Skeletal muscle tissue (tissue), 4 donors: ENCODE data around the gene EMP3. TPM values are rescaled to one million over a fixed set of nuclear protein-coding genes. Genes with fewer than 3 reads are reported as not detected.

Source experiments
- H3K27ac ChIP-seq: one replicate; pipeline ENCODE4 v1.7.0; 2013; ENCODE audit warnings: mild to moderate bottlenecking, low read depth, low read length, inconsistent platforms
- H3K27me3 ChIP-seq, 3 donors: one replicate each; pipeline ENCODE4 v1.7.0; 2013; ENCODE audit warnings: low read length in 3 of 3; ENCODE audit not compliant: control insufficient read depth in 3 of 3, insufficient read depth in 3 of 3
- H3K36me3 ChIP-seq, 3 donors: one replicate each; pipeline ENCODE4 v1.7.0; 2013; ENCODE audit warnings: low read length in 3 of 3; ENCODE audit not compliant: control insufficient read depth in 3 of 3, insufficient read depth in 3 of 3
- H3K4me1 ChIP-seq, 3 donors: one replicate each; pipeline ENCODE4 v1.7.0; 2013; ENCODE audit warnings: low read length in 3 of 3, mild to moderate bottlenecking in 3 of 3; ENCODE audit not compliant: control insufficient read depth in 3 of 3, insufficient read depth in 3 of 3
- H3K4me3 ChIP-seq, 3 donors: one replicate each; pipeline ENCODE4 v1.7.0; 2013; ENCODE audit warnings: low read length in 3 of 3
- H3K9ac ChIP-seq, 3 donors: one replicate each; pipeline ENCODE4 v1.7.0; 2013; ENCODE audit warnings: low read length in 3 of 3, mild to moderate bottlenecking in 3 of 3, moderate library complexity in 2 of 3, low read depth in 1 of 3
- H3K9me3 ChIP-seq, 3 donors: one replicate each; pipeline ENCODE4 v1.7.0; 2013; ENCODE audit warnings: low read length in 3 of 3; ENCODE audit not compliant: control insufficient read depth in 3 of 3
- total RNA-seq: library from RNA; depleted of rRNA; stranded (reverse); fragments of >200 nt; gene quantifications from one replicate; pipeline ENCODE4 v1.2.3, GENCODE V29; 2014
- donor health status: Osteomylitis.

The EMP3 gene
- total RNA-seq, 1 donor from 2014 or later, result 72.5 TPM

DNA sequence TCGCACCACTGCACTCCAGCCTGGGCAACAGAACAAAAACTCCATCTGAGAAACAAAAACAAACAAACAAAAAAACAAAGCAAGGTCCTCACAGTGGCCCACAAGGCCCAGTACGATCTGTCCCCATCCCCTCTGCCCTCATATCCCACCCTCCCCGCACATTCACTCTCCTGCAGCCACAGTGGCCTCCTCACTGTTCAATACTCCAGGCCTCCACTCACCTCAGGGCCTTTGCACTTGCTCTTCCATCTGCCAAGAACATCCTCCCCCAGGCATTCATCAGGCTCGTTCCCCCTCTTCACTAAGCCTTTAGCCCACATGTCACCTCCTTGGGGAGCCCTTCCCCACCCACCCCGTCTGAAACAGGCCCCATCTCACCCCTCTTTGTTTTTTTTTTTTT is 33.8 kb downstream of the EMP3 start:
- no peaks in the 10 kb centered on the region for H3K9me3 ChIP-seq
- H3K9ac ChIP-seq, result no peak overlapping the region
- peaks cover 7 to 9% (median 9%) of the 10 kb centered on the region in 3 donors for H3K36me3 ChIP-seq
- no peak overlapping the region for H3K4me3 ChIP-seq
- H3K4me1 ChIP-seq, result peaks cover 3 to 17% (median 6%) of the 10 kb centered on the region in 3 donors
- no peaks in the 10 kb centered on the region for H3K27me3 ChIP-seq
- no peak overlapping the region for H3K27ac ChIP-seq

- Histone ChIP-seq H3K36me3 (peaks cover 7 to 9% (median 9%) of the 10 kb centered on the region in 3 donors), H3K9me3 (no peaks in the 10 kb centered on the region), H3K27me3 (no peaks in the 10 kb centered on the region), H3K9ac (no peak overlapping the region), H3K4me3 (no peak overlapping the region), H3K27ac (no peak overlapping the region), H3K4me1 (peaks cover 7 to 23% (median 12%) of the 10 kb centered on the region in 3 donors)
Measured at GRCh38 chr19:48361912-48362311, 36.6 kb downstream of the EMP3 start.

DNA sequence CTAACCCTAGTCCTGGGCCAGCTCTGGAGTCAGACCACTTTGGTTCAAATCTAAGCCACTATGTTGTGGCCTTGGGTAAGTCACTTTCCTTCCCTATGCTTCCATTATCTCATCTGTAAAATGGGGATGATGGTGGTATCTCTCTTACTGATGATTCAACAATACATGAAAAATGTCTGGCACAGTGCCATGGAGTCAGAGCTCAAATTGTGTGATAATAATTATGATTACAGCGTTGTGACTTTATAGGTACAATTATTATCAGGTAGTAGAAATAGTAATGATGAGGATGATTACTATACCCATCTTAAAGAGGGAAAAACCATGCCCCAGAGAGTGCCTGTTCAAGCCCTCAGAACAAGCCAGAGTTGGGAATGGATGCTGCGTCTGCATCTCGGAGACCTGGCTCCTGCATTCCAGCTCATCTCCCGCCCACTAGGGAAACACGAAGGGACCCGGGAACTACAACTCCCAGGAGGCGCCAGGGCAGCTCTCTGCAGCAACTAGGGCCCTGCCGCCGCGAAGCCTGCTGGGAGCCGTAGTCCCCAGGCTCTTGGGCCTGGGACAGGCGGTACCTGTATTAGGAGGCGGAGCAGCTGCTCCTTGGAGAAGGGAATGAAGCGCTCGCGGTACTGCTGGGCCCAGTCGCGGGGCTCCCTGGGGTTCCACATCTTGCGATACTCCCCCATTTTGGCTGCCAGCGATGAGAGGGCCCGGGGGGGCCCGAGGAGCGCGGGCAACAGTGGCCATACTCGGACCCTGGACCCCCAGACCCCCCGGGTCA is 37.6 kb downstream of the EMP3 start:
- H3K27ac ChIP-seq, result peak overlapping the region; percentile 96

DNA sequence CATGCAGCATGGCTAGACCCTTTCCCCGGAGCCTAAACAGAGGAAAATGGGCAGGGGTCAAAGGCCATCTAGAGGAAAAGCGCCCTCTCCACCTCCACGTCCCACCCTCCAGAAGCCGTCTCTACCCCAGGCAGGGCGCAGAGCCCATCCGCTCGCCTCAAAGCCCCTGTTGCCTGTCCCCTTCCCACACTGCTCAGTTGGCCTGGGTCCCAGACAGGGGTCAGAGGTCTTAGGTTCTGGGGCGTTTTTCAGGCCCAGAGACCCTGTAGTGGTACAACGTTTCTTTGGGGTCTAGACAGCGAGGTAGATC is 38.1 kb downstream of the EMP3 start:
- Histone ChIP-seq H3K27me3 (no peaks in the 10 kb centered on the region), H3K4me3 (peak overlapping the region; percentile 98 to 100 (median 99)), H3K36me3 (peaks cover 7 to 9% (median 9%) of the 10 kb centered on the region in 3 donors), H3K27ac (peak overlapping the region; percentile 96), H3K4me1 (peaks cover 7 to 21% (median 12%) of the 10 kb centered on the region in 3 donors), H3K9me3 (no peaks in the 10 kb centered on the region), H3K9ac (peak overlapping the region; percentile 98 to 100 (median 100))

More for the DNA sequence above, 37.6 kb downstream of the EMP3 start:
- Histone ChIP-seq H3K27me3 (no peaks in the 10 kb centered on the region), H3K4me1 (peaks cover 7 to 21% (median 12%) of the 10 kb centered on the region in 3 donors), H3K36me3 (peaks cover 7 to 9% (median 9%) of the 10 kb centered on the region in 3 donors), H3K9ac (peak overlapping the region; percentile 98 to 100 (median 100)), H3K4me3 (peak overlapping the region; percentile 98 to 100 (median 99)), H3K9me3 (no peaks in the 10 kb centered on the region)

GRCh38 chr19:48363810-48364597 is 38.7 kb downstream of the EMP3 start, which contains the start of the genes SYNGR4 and TMEM143:
Gene SYNGR4, plus strand, starts transcription at chr19:48364367. Its CDS starts 1,476 bp downstream, at chr19:48365843.
Gene TMEM143, minus strand, starts transcription at chr19:48363940. Its CDS starts 20 bp downstream, at chr19:48363920.
- H3K9me3 ChIP-seq, result no peaks in the 10 kb centered on the region
- H3K27ac ChIP-seq, result peak within 1 kb of the TSS; percentile 96
- peaks cover 7 to 21% (median 12%) of the 10 kb centered on the region in 3 donors for H3K4me1 ChIP-seq
- H3K9ac ChIP-seq, result peak within 1 kb of the TSS; percentile 98 to 100 (median 100)
- peaks cover 7 to 9% (median 9%) of the 10 kb centered on the region in 3 donors for H3K36me3 ChIP-seq
- H3K27me3 ChIP-seq, result no peaks in the 10 kb centered on the region
- H3K4me3 ChIP-seq, result peak within 1 kb of the TSS; percentile 98 to 100 (median 99)

GRCh38 chr19:48364598-48365348 is 39.4 kb downstream of the EMP3 start:
- Histone ChIP-seq H3K9me3 (no peaks in the 10 kb centered on the region), H3K4me3 (peak overlapping the region; percentile 98 to 100 (median 99)), H3K27ac (peak overlapping the region; percentile 96), H3K27me3 (no peaks in the 10 kb centered on the region), H3K9ac (peak overlapping the region in 1 of 3 donors; percentile 40), H3K4me1 (peaks cover 7 to 21% (median 12%) of the 10 kb centered on the region in 3 donors), H3K36me3 (peaks cover 5 to 7% (median 6%) of the 10 kb centered on the region in 3 donors)

GRCh38 chr19:48365602-48366001 is 40.2 kb downstream of the EMP3 start:
- Histone ChIP-seq H3K36me3 (peaks cover 2 to 4% (median 3%) of the 10 kb centered on the region in 3 donors), H3K9ac (no peak overlapping the region), H3K27ac (no peak overlapping the region), H3K4me3 (no peak overlapping the region), H3K4me1 (peaks cover 7 to 21% (median 12%) of the 10 kb centered on the region in 3 donors), H3K9me3 (no peaks in the 10 kb centered on the region), H3K27me3 (no peaks in the 10 kb centered on the region)

DNA sequence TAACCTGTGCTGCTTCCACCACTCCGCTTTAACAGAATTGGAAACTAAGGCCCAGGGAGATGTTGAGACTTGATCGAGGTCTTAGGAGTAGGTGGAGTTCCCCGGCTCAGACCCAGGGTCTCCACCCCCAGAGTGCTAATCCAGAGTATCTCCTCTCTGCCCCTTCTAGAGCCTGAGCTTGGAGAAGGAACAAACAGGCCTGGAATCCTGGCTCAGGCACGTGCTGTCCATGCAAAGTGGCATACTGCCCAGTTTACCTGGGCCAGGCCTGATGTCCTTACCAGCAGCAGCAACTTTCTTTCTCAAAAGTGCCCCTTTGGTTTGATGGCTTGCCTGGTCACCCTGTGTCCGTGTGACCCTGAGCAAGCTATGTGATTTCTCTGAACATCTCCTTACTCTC is 42.5 kb downstream of the EMP3 start:
- Histone ChIP-seq H3K9ac (no peak overlapping the region), H3K4me3 (no peak overlapping the region), H3K9me3 (no peaks in the 10 kb centered on the region), H3K27me3 (no peaks in the 10 kb centered on the region), H3K36me3 (no peaks in the 10 kb centered on the region), H3K4me1 (peaks cover 7 to 17% (median 11%) of the 10 kb centered on the region in 3 donors), H3K27ac (no peak overlapping the region)

GRCh38 chr19:48368936-48369335 is 43.6 kb downstream of the EMP3 start:
- H3K4me1 ChIP-seq, result peaks cover 4 to 9% (median 6%) of the 10 kb centered on the region in 3 donors
- H3K36me3 ChIP-seq, result no peaks in the 10 kb centered on the region
- H3K9ac ChIP-seq, result no peak overlapping the region
- no peak overlapping the region for H3K27ac ChIP-seq
- no peaks in the 10 kb centered on the region for H3K27me3 ChIP-seq
- no peaks in the 10 kb centered on the region for H3K9me3 ChIP-seq
- H3K4me3 ChIP-seq, result no peak overlapping the region
